Activated naive CD8-positive, alpha-beta T cell treated with anti-CD3 and anti-CD28 coated beads, Interleukin-2, amount 50 U/mL, for 24 hours (primary cell): ENCODE results near the gene ID1.
A peak's percentile ranks its signal among the peaks of the same experiment; 100 is the strongest.
"Not testable (repeated sequence)": the region's sequence is repeated elsewhere in the genome, so short reads cannot be mapped to it uniquely, and the experiment has no call there.

ENCODE experiments used
- ATAC-seq: fragments of 150-1000 bp; cut with Tn5 transposase; one replicate; pipeline ENCODE4 v1.10.0; 2021
- DNase-seq: peaks from one replicate; pipeline ENCODE4 v3.0.0; 2021
- H3K27ac Mint-ChIP-seq: one replicate; pipeline ENCODE4 v1.8.0; 2021; ENCODE audit warnings: mild to moderate bottlenecking, mixed read lengths
- H3K27me3 Mint-ChIP-seq: one replicate; pipeline ENCODE4 v1.8.0; 2021; ENCODE audit warnings: mixed read lengths
- H3K36me3 Mint-ChIP-seq: one replicate; pipeline ENCODE4 v1.8.0; 2021; ENCODE audit warnings: low read depth, mixed read lengths
- H3K4me1 Mint-ChIP-seq: one replicate; pipeline ENCODE4 v1.8.0; 2021; ENCODE audit warnings: mixed read lengths
- H3K4me3 Mint-ChIP-seq: one replicate; pipeline ENCODE4 v1.8.0; 2021; ENCODE audit warnings: mild to moderate bottlenecking, moderate library complexity, mixed read lengths
- H3K9me3 Mint-ChIP-seq: one replicate; pipeline ENCODE4 v1.8.0; 2021; ENCODE audit warnings: mixed read lengths

ID1 gene

GRCh38 chr20:31580706-31581105 is 24.4 kb upstream of the ID1 start:
- Mint-ChIP-seq H3K4me1 (peaks cover 8% of the 10 kb centered on the region), H3K36me3 (no peaks in the 10 kb centered on the region), H3K27ac (no peak overlapping the region), H3K9me3 (no peaks in the 10 kb centered on the region), H3K4me3 (no peak overlapping the region), H3K27me3 (peaks cover 4% of the 10 kb centered on the region)
- no peak for ATAC-seq
- DNase-seq: no peak

DNA sequence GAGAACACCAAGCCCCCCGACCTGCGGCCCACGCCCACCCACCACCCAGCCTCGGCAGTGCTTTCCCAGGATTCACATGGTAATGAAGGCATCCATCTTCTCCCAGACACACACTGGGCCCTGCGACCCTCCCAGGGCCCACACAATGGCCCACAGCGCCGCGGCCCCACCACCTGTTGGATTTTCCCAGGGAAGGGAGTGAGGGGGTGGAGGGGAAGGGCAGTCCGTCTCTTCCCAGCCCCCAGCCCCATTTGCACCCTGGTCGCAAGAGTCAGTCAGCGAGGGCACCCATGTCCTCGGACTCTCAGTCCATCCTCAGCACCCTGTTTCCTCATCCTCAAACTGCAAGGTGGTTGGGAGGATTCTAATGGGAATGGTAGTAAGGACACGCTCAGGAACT is 23.7 kb upstream of the ID1 start:
- H3K36me3 Mint-ChIP-seq: no peaks in the 10 kb centered on the region
- DNase-seq: no peak
- no peak for ATAC-seq
- H3K27me3 Mint-ChIP-seq: peaks cover 9% of the 10 kb centered on the region
- H3K4me3 Mint-ChIP-seq: no peak overlapping the region
- H3K27ac Mint-ChIP-seq: no peak overlapping the region
- H3K4me1 Mint-ChIP-seq: peaks cover 8% of the 10 kb centered on the region
- no peaks in the 10 kb centered on the region for H3K9me3 Mint-ChIP-seq

GRCh38 chr20:31587545-31588389 is 17.3 kb upstream of the ID1 start:
- peak overlapping the region; percentile 72 for H3K4me3 Mint-ChIP-seq
- no peak overlapping the region for H3K27ac Mint-ChIP-seq
- peaks cover 5% of the 10 kb centered on the region for H3K4me1 Mint-ChIP-seq
- no peaks in the 10 kb centered on the region for H3K36me3 Mint-ChIP-seq
- ATAC-seq: peak; percentile 68
- H3K27me3 Mint-ChIP-seq: peaks cover 27% of the 10 kb centered on the region
- H3K9me3 Mint-ChIP-seq: no peaks in the 10 kb centered on the region
- DNase-seq: no peak

DNA sequence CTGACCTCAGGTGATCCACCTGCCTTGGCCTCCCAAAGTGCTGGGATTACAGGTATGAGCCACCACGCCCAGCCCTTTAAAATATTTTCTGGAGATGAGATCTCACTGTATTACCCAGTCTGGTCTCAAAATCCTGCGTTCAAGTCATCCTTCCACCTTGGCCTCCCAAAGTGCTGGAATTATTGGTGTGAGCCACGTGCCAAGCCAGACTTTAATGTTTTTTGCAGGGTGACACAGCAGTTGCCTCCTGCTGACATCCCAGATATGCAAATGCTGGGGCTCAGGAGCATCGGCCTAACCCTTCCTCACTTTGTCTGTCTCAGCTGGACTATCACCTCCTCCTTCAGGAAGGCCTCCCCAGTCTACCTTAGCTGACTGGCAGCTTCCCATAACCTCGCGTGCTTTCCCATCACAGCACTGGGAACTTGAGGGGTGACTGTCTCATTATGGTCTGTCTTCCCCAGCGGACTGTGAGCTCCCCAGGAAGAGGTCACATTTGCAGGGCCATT is 14.3 kb upstream of the ID1 start:
- H3K27ac Mint-ChIP-seq: no peak overlapping the region
- no peak overlapping the region for H3K4me3 Mint-ChIP-seq
- peaks cover 14% of the 10 kb centered on the region for H3K4me1 Mint-ChIP-seq
- no peak for ATAC-seq
- H3K9me3 Mint-ChIP-seq: no peaks in the 10 kb centered on the region
- no peaks in the 10 kb centered on the region for H3K36me3 Mint-ChIP-seq
- H3K27me3 Mint-ChIP-seq: peaks cover 26% of the 10 kb centered on the region
- DNase-seq: no peak

DNA sequence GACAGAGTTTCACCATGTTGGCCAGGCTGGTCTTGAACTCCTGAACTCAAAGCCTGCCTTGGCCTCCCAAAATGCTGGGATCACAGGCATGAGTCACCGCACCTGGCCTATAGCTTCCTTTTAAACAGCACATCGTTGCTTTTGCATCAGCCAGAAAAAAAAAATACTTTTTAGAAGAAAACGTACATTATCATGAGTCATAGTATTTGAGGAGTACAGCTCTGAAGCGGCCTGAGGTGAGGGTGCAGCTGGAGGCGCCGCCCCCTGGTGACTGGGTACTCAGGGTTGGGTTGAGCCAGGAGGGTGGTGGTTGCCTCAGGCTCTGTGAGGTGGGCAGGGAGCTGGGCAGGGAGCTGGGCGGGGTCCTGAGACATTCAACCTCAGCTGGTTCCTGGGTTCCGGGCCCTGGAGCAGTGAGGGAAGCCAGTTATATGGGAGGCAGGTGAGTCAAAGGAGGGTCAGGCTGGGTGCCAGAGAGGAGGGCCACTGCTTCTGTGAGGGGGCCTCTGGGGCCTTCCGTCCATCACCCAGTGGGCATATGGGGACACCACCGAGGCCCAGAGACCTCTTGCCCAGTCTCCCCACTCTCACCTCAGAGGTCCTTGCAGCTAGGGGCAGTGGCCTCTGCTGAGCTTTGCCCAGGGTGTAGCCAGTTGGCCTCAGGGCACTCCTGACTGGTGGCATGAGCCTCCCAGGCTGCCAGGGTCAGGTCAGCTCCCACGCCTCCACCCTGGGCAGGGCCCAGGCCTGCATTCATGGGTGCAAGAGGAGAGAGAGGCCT is 11.7 kb upstream of the ID1 start:
- DNase-seq: no peak
- H3K27me3 Mint-ChIP-seq: peaks cover 14% of the 10 kb centered on the region
- ATAC-seq: peak; percentile 87
- H3K4me1 Mint-ChIP-seq: peaks cover 9% of the 10 kb centered on the region
- no peaks in the 10 kb centered on the region for H3K9me3 Mint-ChIP-seq
- no peak overlapping the region for H3K27ac Mint-ChIP-seq
- no peaks in the 10 kb centered on the region for H3K36me3 Mint-ChIP-seq
- H3K4me3 Mint-ChIP-seq: no peak overlapping the region

DNA sequence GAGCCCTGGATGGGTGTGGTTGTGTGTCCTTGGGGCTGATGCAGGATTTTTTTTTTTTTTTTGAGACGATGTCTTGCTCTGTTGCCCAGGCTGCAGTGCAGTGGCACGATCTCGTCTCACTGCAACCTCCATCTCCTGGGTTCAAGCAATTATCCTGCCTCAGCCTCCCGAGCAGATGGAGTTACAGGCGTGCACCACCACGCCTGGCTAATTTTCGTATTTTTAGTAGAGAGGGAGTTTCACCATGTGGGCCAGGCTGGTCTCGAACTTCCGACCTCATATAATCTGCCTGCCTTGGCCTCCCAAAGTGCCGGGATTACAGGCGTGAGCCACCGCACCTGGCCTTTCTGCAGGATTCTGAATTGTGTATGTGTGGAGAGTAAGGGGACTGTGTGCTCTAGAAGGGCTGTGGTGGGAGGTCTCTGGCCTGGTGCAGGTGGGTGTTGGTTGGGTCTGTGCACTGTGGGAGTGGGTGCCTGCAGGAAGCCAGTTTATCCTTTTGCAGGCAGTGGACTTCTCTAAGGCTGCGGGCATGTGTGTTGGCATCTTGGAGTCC is 11.0 kb upstream of the ID1 start:
- H3K9me3 Mint-ChIP-seq: no peaks in the 10 kb centered on the region
- no peaks in the 10 kb centered on the region for H3K36me3 Mint-ChIP-seq
- H3K4me1 Mint-ChIP-seq: peaks cover 9% of the 10 kb centered on the region
- H3K27me3 Mint-ChIP-seq: peaks cover 8% of the 10 kb centered on the region
- no peak overlapping the region for H3K4me3 Mint-ChIP-seq
- ATAC-seq (no peak), DNase-seq (no peak)
- no peak overlapping the region for H3K27ac Mint-ChIP-seq

- Mint-ChIP-seq H3K27ac (no peak overlapping the region), H3K36me3 (no peaks in the 10 kb centered on the region), H3K4me1 (peaks cover 9% of the 10 kb centered on the region), H3K27me3 (peaks cover 4% of the 10 kb centered on the region), H3K9me3 (no peaks in the 10 kb centered on the region), H3K4me3 (no peak overlapping the region)
- no peak for DNase-seq
- no peak for ATAC-seq
Measured at GRCh38 chr20:31594558-31595379, 10.3 kb upstream of the ID1 start.

- no peak for DNase-seq
- H3K27ac Mint-ChIP-seq: no peak overlapping the region
- H3K4me3 Mint-ChIP-seq: no peak overlapping the region
- H3K4me1 Mint-ChIP-seq: peaks cover 9% of the 10 kb centered on the region
- peaks cover 4% of the 10 kb centered on the region for H3K27me3 Mint-ChIP-seq
- no peaks in the 10 kb centered on the region for H3K36me3 Mint-ChIP-seq
- no peak for ATAC-seq
- H3K9me3 Mint-ChIP-seq: no peaks in the 10 kb centered on the region
Measured at GRCh38 chr20:31595380-31595653, 9.8 kb upstream of the ID1 start.

GRCh38 chr20:31595654-31596411 is 9.3 kb upstream of the ID1 start:
- peaks cover 4% of the 10 kb centered on the region for H3K27me3 Mint-ChIP-seq
- no peak overlapping the region for H3K27ac Mint-ChIP-seq
- H3K4me1 Mint-ChIP-seq: peaks cover 9% of the 10 kb centered on the region
- H3K4me3 Mint-ChIP-seq: no peak overlapping the region
- H3K36me3 Mint-ChIP-seq: no peaks in the 10 kb centered on the region
- H3K9me3 Mint-ChIP-seq: no peaks in the 10 kb centered on the region
- DNase-seq: no peak
- ATAC-seq: no peak

GRCh38 chr20:31596412-31596715 is 8.7 kb upstream of the ID1 start:
- not testable (repeated sequence) for H3K27me3 Mint-ChIP-seq, H3K4me1 Mint-ChIP-seq, H3K27ac Mint-ChIP-seq, DNase-seq, H3K4me3 Mint-ChIP-seq, H3K9me3 Mint-ChIP-seq, H3K36me3 Mint-ChIP-seq, ATAC-seq

- DNase-seq (no peak), ATAC-seq (no peak)
- H3K27me3 Mint-ChIP-seq: peaks cover 4% of the 10 kb centered on the region
- no peak overlapping the region for H3K27ac Mint-ChIP-seq
- H3K36me3 Mint-ChIP-seq: no peaks in the 10 kb centered on the region
- H3K4me3 Mint-ChIP-seq: no peak overlapping the region
- H3K9me3 Mint-ChIP-seq: no peaks in the 10 kb centered on the region
- peaks cover 9% of the 10 kb centered on the region for H3K4me1 Mint-ChIP-seq
Measured at GRCh38 chr20:31596831-31597480, 8.1 kb upstream of the ID1 start.

DNA sequence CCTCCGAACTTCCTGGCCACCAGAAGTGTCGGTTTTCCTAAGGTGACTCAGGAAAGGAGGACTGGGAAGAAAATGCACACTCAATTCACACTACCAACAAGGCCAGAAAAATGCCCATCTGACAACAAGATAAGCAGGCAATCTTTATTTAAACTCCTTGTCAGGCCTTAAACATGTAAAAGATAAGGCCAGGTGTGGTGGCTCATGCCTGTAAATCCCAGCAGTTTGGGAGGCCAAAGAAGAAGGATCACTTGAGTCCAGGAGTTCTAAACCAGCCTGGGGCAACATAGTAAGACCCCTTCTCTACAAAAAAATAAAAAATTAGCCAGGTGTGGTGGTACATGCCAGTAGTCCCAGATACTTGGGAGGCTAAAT is 7.6 kb upstream of the ID1 start:
- Mint-ChIP-seq H3K4me1 (peaks cover 10% of the 10 kb centered on the region), H3K4me3 (no peak overlapping the region), H3K27ac (no peak overlapping the region), H3K36me3 (no peaks in the 10 kb centered on the region), H3K9me3 (no peaks in the 10 kb centered on the region), H3K27me3 (peaks cover 5% of the 10 kb centered on the region)
- ATAC-seq: no peak
- DNase-seq: no peak

DNA sequence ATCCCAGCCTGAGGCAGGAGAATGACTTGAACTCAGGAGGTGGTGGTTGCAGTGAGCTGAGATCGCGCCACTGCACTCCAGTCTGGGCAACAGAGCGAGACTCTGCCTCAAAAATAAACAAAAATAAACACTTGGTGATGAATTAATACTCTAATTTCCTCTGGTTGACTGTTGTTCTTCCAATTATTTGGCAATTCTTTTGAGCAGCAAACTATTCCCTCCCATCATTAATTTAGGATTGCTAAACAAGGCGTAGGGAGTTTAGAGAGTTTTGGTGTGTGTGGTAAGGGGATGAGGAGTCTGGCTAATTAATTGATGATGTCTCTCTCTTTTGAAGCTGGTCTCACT is 2.7 kb upstream of the ID1 start:
- Mint-ChIP-seq H3K9me3 (no peaks in the 10 kb centered on the region), H3K36me3 (no peaks in the 10 kb centered on the region), H3K27me3 (peaks cover 42% of the 10 kb centered on the region), H3K4me3 (no peak overlapping the region), H3K27ac (no peak overlapping the region), H3K4me1 (peaks cover 36% of the 10 kb centered on the region)
- no peak for ATAC-seq
- no peak for DNase-seq
